Mesenchymal stem cell (in vitro differentiated cells and primary cell): ENCODE measurements around the gene SASH1.

ENCODE experiments used
- DNase-seq: peaks from one replicate; pipeline ENCODE4 v3.0.0-alpha.2; 2013
- H2AFZ ChIP-seq: one replicate; pipeline ENCODE4 v1.6.1; 2013; ENCODE audit warnings: low read depth, mild to moderate bottlenecking, control low read depth, inconsistent platforms, low read length, moderate library complexity
- H2AK5ac ChIP-seq: 2 replicates; pipeline ENCODE4 v1.6.1; 2013; ENCODE audit warnings: low read length, moderate library complexity, mild to moderate bottlenecking, inconsistent platforms; ENCODE audit not compliant: severe bottlenecking
- H2BK120ac ChIP-seq: one replicate; pipeline ENCODE4 v1.6.1; 2013; ENCODE audit warnings: low read depth, mild to moderate bottlenecking, inconsistent platforms, low read length, moderate library complexity
- H2BK12ac ChIP-seq, 2 experiments: one replicate each; pipeline ENCODE4 v1.6.1; 2013; ENCODE audit warnings: inconsistent platforms in 2 of 2, low read length in 2 of 2, mild to moderate bottlenecking in 2 of 2, moderate library complexity in 2 of 2, control low read depth in 1 of 2
- H2BK15ac ChIP-seq: one replicate; pipeline ENCODE4 v1.6.1; 2013; ENCODE audit warnings: mild to moderate bottlenecking, low read depth, inconsistent platforms; ENCODE audit not compliant: poor library complexity, severe bottlenecking
- H2BK5ac ChIP-seq: 2 replicates; pipeline ENCODE4 v1.6.1; 2013; ENCODE audit warnings: low read depth, mild to moderate bottlenecking, low read length, control low read depth, inconsistent platforms; ENCODE audit not compliant: poor library complexity, severe bottlenecking
- H3K14ac ChIP-seq, 2 experiments: one replicate each; pipeline ENCODE4 v1.6.1; 2013; ENCODE audit warnings: inconsistent platforms in 2 of 2, low read length in 2 of 2, control low read depth in 1 of 2, mild to moderate bottlenecking in 1 of 2, moderate library complexity in 1 of 2
- H3K18ac ChIP-seq, 2 experiments: one replicate each; pipeline ENCODE4 v1.6.1; 2013; ENCODE audit warnings: inconsistent platforms in 2 of 2, low read length in 2 of 2, control low read depth in 1 of 2, low read depth in 1 of 2, mild to moderate bottlenecking in 1 of 2
- H3K23ac ChIP-seq, 2 experiments: one replicate each; pipeline ENCODE4 v1.6.1; 2013; ENCODE audit warnings: inconsistent platforms in 2 of 2, low read length in 2 of 2, mild to moderate bottlenecking in 2 of 2, moderate library complexity in 2 of 2, control low read depth in 1 of 2
- H3K27ac ChIP-seq: 2 replicates; pipeline ENCODE4 v1.5.1; 2013; ENCODE audit warnings: mild to moderate bottlenecking, moderate library complexity, low read length, control low read depth, inconsistent platforms; ENCODE audit not compliant: poor library complexity, severe bottlenecking
- H3K27me3 ChIP-seq, 2 experiments: 2 replicates each; pipeline versions ENCODE4 v1.6.1 to v1.7.0; 2013; ENCODE audit warnings: low read length in 2 of 2, mild to moderate bottlenecking in 2 of 2, moderate library complexity in 2 of 2, control low read depth in 1 of 2, inconsistent platforms in 1 of 2; ENCODE audit not compliant: control insufficient read depth in 1 of 2, insufficient read depth in 1 of 2
- H3K36me3 ChIP-seq, 2 experiments: 2 replicates each; pipeline versions ENCODE4 v1.6.1 to v1.7.0; 2013; ENCODE audit warnings: low read length in 2 of 2, control low read depth in 1 of 2, inconsistent platforms in 1 of 2, low read depth in 1 of 2, mild to moderate bottlenecking in 1 of 2; ENCODE audit not compliant: insufficient read depth in 2 of 2, control insufficient read depth in 1 of 2
- H3K4ac ChIP-seq, 2 experiments: one replicate each; pipeline ENCODE4 v1.6.1; 2013; ENCODE audit warnings: inconsistent platforms in 2 of 2, low read length in 2 of 2, mild to moderate bottlenecking in 2 of 2, moderate library complexity in 2 of 2, control low read depth in 1 of 2, low read depth in 1 of 2
- H3K4me1 ChIP-seq: 2 replicates; pipeline ENCODE4 v1.6.1; 2013; ENCODE audit warnings: low read depth, low read length, control low read depth; ENCODE audit not compliant: control insufficient read depth, insufficient read depth
- H3K4me2 ChIP-seq: 2 replicates; pipeline ENCODE4 v1.6.1; 2013; ENCODE audit warnings: low read length, mild to moderate bottlenecking, inconsistent platforms; ENCODE audit not compliant: poor library complexity, severe bottlenecking
- H3K4me3 ChIP-seq, 2 experiments: 2 replicates each; pipeline versions ENCODE4 v1.5.1 to v1.7.0; 2013; ENCODE audit warnings: low read length in 2 of 2, mild to moderate bottlenecking in 2 of 2, control low read depth in 1 of 2, low read depth in 1 of 2; ENCODE audit not compliant: insufficient read depth in 1 of 2
- H3K79me1 ChIP-seq: replicated peaks from 2 replicates; pipeline ENCODE4 v1.6.1; 2013; ENCODE audit warnings: mild to moderate bottlenecking, control low read depth, low read length, inconsistent platforms; ENCODE audit not compliant: poor library complexity, severe bottlenecking
- H3K9ac ChIP-seq: 2 replicates; pipeline ENCODE4 v1.7.0; 2013; ENCODE audit warnings: mild to moderate bottlenecking, low read length, moderate library complexity
- H3K9me3 ChIP-seq: 2 replicates; pipeline ENCODE4 v1.7.0; 2013; ENCODE audit warnings: mild to moderate bottlenecking, low read length; ENCODE audit not compliant: control insufficient read depth
- H4K8ac ChIP-seq: one replicate; pipeline ENCODE4 v1.6.1; 2013; ENCODE audit warnings: inconsistent platforms, mild to moderate bottlenecking, low read length, moderate library complexity
- H4K91ac ChIP-seq: one replicate; pipeline ENCODE4 v1.6.1; 2013; ENCODE audit warnings: mild to moderate bottlenecking, low read length, inconsistent platforms
- WGBS: methylation state at CpG from one replicate; pipeline ENCODE4 v1.1.7; 2013; ENCODE audit warnings: mixed read lengths; 5-methylcytosine and 5-hydroxymethylcytosine counted together

Gene SASH1

DNA sequence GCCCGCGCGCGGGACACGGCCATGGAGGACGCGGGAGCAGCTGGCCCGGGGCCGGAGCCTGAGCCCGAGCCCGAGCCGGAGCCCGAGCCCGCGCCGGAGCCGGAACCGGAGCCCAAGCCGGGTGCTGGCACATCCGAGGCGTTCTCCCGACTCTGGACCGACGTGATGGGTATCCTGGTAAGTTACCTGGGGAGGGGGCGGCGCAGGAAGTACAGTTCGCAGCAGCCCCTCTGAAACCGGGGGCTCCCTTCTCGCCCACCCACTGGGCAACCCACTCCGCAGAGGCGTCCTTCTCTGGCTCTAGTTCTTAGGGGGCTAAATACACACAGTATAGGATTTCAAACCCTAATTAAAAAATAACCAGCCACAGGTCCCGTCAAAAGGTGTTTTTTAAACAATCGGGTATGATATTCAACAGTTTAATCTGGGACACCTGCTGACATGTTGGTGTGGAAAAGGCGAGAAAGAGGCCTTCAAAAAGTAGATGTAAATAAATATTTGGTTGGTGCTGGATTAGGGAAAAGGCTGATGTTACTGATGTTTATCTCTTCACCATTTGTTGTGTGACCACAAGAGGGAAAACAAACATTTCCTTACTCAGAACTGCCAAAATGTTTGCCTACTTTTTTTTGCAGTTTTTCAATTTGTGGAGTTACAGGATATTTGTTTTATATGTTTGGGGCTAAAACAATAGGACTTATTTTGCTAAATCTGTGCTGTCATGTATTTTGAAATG is 577 bp downstream of the SASH1 start:
- Histone ChIP-seq H3K14ac (peak overlapping the region in 1 of 2 experiments; percentile 88), H2AK5ac (no peak overlapping the region), H2AFZ (peak overlapping the region; percentile 30), H4K8ac (peak overlapping the region; percentile 52), H2BK5ac (no peak overlapping the region), H3K27me3 (no peaks in the 10 kb centered on the region), H3K79me1 (peaks cover 4% of the 10 kb centered on the region), H2BK120ac (peak overlapping the region; percentile 84), H3K4me2 (peak overlapping the region; percentile 85), H3K36me3 (peaks cover 0 to 4% of the 10 kb centered on the region in 2 experiments), H4K91ac (peak overlapping the region; percentile 9), H3K9ac (peak overlapping the region; percentile 98), H3K23ac (peak overlapping the region in 1 of 2 experiments; percentile 68), H3K27ac (no peak overlapping the region), H3K4me3 (peak overlapping the region; percentile 82), H3K18ac (peak overlapping the region; percentile 5 to 98), H3K9me3 (no peaks in the 10 kb centered on the region), H3K4me1 (peaks cover 1% of the 10 kb centered on the region), H3K4ac (peak overlapping the region; percentile 66 to 89), H2BK12ac (peak overlapping the region in 1 of 2 experiments; percentile 60), H2BK15ac (no peak overlapping the region)
- 3% methylated on average over 10 of the region's 34 CpGs for WGBS
- peak; percentile 63 for DNase-seq

DNA sequence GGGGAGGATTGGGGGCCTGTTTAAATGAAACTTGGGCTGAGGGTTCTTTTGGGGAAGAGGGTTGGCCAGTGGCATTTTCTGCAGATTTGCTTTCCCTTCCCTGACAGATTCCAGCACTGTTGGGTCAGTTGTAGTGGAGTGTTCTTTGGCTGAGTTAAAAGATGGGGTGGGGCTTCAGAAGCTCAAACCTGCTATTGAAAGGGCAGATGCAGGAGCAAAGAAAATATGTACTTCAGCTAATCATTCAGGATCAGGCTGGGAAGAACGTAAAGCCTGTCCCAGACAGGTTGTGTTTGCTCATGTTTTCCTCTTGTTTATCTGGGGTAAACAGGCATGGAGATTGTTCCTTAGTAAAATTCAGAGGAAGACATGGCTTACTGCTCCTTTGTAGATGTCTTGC is 2.5 kb downstream of the SASH1 start:
- H4K8ac ChIP-seq, result no peak overlapping the region
- H3K4ac ChIP-seq, result no peak overlapping the region
- H2BK15ac ChIP-seq, result no peak overlapping the region
- no peak overlapping the region for H3K4me2 ChIP-seq
- H3K18ac ChIP-seq, result no peak overlapping the region
- H3K9me3 ChIP-seq, result no peaks in the 10 kb centered on the region
- peak overlapping the region in 1 of 2 experiments; percentile 31 for H3K4me3 ChIP-seq
- H3K79me1 ChIP-seq, result peaks cover 14% of the 10 kb centered on the region
- DNase-seq, result peak; percentile 19
- H3K9ac ChIP-seq, result peak overlapping the region; percentile 48
- no peak overlapping the region for H3K27ac ChIP-seq
- no peak overlapping the region for H2AFZ ChIP-seq
- WGBS, result 41% methylated on average over 1 of the region's 1 CpG
- H4K91ac ChIP-seq, result no peak overlapping the region
- H3K4me1 ChIP-seq, result peaks cover 3% of the 10 kb centered on the region
- H2AK5ac ChIP-seq, result no peak overlapping the region
- H2BK12ac ChIP-seq, result peak overlapping the region in 1 of 2 experiments; percentile 37
- no peak overlapping the region for H3K23ac ChIP-seq
- no peak overlapping the region for H3K14ac ChIP-seq
- no peaks in the 10 kb centered on the region for H3K27me3 ChIP-seq
- H2BK120ac ChIP-seq, result no peak overlapping the region
- peaks cover 0 to 11% of the 10 kb centered on the region in 2 experiments for H3K36me3 ChIP-seq
- no peak overlapping the region for H2BK5ac ChIP-seq

DNA sequence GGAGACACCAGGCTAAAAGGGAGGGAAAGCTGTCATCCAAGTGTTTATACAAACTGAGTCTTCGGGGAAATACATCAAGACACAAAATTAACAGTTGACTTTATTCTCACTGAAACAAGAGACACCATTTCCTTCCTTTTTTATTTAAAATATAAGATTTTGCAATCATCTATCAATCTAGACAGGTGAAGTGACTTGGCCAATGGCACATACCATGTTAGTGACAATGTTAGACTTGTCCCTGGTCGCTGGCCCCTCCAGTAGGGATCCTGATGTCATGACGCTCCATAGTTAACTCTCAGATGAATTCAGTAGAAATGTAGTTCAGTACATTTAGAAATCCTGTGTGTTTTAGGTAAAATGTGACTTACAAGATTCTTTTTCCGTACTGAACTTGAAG is 2.9 kb downstream of the SASH1 start:
- 61% methylated on average over 3 of the region's 4 CpGs for WGBS
- peak overlapping the region in 1 of 2 experiments; percentile 31 for H3K4me3 ChIP-seq
- no peak overlapping the region for H2BK120ac ChIP-seq

GRCh38 chr6:148346681-148347440 is 4.2 kb downstream of the SASH1 start:
- H4K8ac ChIP-seq, result no peak overlapping the region
- no peak overlapping the region for H2AFZ ChIP-seq
- no peak overlapping the region for H2BK120ac ChIP-seq
- no peak overlapping the region for H2BK5ac ChIP-seq
- no peaks in the 10 kb centered on the region for H3K9me3 ChIP-seq
- H3K4me3 ChIP-seq, result no peak overlapping the region
- no peak overlapping the region for H3K27ac ChIP-seq
- H2BK15ac ChIP-seq, result no peak overlapping the region
- H3K4me1 ChIP-seq, result peaks cover 2% of the 10 kb centered on the region
- no peaks in the 10 kb centered on the region for H3K27me3 ChIP-seq
- H3K9ac ChIP-seq, result no peak overlapping the region
- H3K23ac ChIP-seq, result no peak overlapping the region
- H3K79me1 ChIP-seq, result peaks cover 14% of the 10 kb centered on the region
- no peak overlapping the region for H2AK5ac ChIP-seq
- H4K91ac ChIP-seq, result no peak overlapping the region
- WGBS, result 54% methylated on average over 6 of the region's 6 CpGs
- no peak overlapping the region for H3K4ac ChIP-seq
- no peak overlapping the region for H3K4me2 ChIP-seq
- no peak for DNase-seq
- no peak overlapping the region for H3K14ac ChIP-seq
- peaks cover 0 to 18% of the 10 kb centered on the region in 2 experiments for H3K36me3 ChIP-seq
- H2BK12ac ChIP-seq, result no peak overlapping the region
- H3K18ac ChIP-seq, result no peak overlapping the region

More for the DNA sequence above, 2.9 kb downstream of the SASH1 start:
- no peak overlapping the region for H2BK12ac ChIP-seq
- no peak overlapping the region for H3K27ac ChIP-seq
- H3K9ac ChIP-seq, result peak overlapping the region; percentile 48
- H3K36me3 ChIP-seq, result peaks cover 0 to 15% of the 10 kb centered on the region in 2 experiments
- H3K4me1 ChIP-seq, result peaks cover 3% of the 10 kb centered on the region
- no peak overlapping the region for H3K18ac ChIP-seq
- DNase-seq, result no peak
- no peak overlapping the region for H2BK5ac ChIP-seq
- H2AK5ac ChIP-seq, result no peak overlapping the region
- H3K14ac ChIP-seq, result no peak overlapping the region
- no peak overlapping the region for H3K4ac ChIP-seq
- H3K9me3 ChIP-seq, result no peaks in the 10 kb centered on the region
- no peak overlapping the region for H3K23ac ChIP-seq
- no peak overlapping the region for H3K4me2 ChIP-seq
- no peak overlapping the region for H4K8ac ChIP-seq
- H3K27me3 ChIP-seq, result no peaks in the 10 kb centered on the region
- no peak overlapping the region for H2AFZ ChIP-seq
- H2BK15ac ChIP-seq, result no peak overlapping the region
- H4K91ac ChIP-seq, result no peak overlapping the region
- H3K79me1 ChIP-seq, result peaks cover 14% of the 10 kb centered on the region
